Measurements from ENCODE around the gene PMF1. TPM values are rescaled to one million over a fixed set of nuclear protein-coding genes. Genes with fewer than 3 reads are reported as not detected.

Gene PMF1
- total and polyA plus RNA-seq, 2 of the 13 experiments (the other 11 are each of a cell fraction or from before 2014, with no cell fraction given) = 72.5 to 89.0 TPM

- 62% methylated on average over 5 of the region's 16 CpGs for WGBS (ENCODE audit: low lambda C conversion rate)
- H4K20me1 ChIP-seq (ENCODE audit: insufficient read depth, low read length) = no peaks in the 10 kb centered on the region
- H3K79me2 ChIP-seq (ENCODE audit: insufficient read depth, low read length) = no peaks in the 10 kb centered on the region
- in situ Hi-C loops (cut with HindIII; ENCODE audit: extremely low pct_ligation_motif_present, low pct_unique_long_range_greater_than_20kb) (no loop called here), intact Hi-C loops (cut with micrococcal nuclease; ENCODE audit: unreplicated experiment) (no loop called here)
- ATAC-seq (peak; percentile 68), FAIRE-seq (no peak), DNase-seq (ENCODE audit: low spot score) (peak; percentile 53)
- no peaks in the 10 kb centered on the region for H3K27me3 ChIP-seq (ENCODE audit: control insufficient read depth in 1 of 2, insufficient read depth in 2 of 2, low read length in 2 of 2)
- peaks cover 17 to 33% of the 10 kb centered on the region in 2 experiments; a peak in 4 of 5 replicates for H3K36me3 ChIP-seq (replicated peaks in 1 of 2; ENCODE audit: control insufficient read depth in 1 of 2, insufficient read depth in 2 of 2, low read length in 2 of 2)
- POLR2A ChIA-PET = interaction anchor here (0.6 to 2.4 kb wide), 7 partner anchors 10 to 139 kb away, joined by 3 to 9 read pairs (median 4); partner anchors contain the start of genes PMF1 and SMG5
- H3K9ac ChIP-seq (ENCODE audit: insufficient read depth, low read depth, low read length) = no peak within 1 kb of the TSS
- peak within 1 kb of the TSS; percentile 27; the same call in 1 of the 2 replicates for H3K4me2 ChIP-seq (ENCODE audit: low read depth, low read length)
- H2AFZ ChIP-seq (ENCODE audit: low read length) = no peak within 1 kb of the TSS
- no peak within 1 kb of the TSS for H3K4me3 ChIP-seq (replicated peaks in 1 of 3; ENCODE audit: insufficient read depth in 1 of 3, low read depth in 2 of 3, low read length in 3 of 3)
- H3K27ac ChIP-seq (ENCODE audit: extremely low read length, insufficient read depth, low read length) = peak within 1 kb of the TSS; percentile 58
- H3K9me3 ChIP-seq (ENCODE audit: low read length) = no peaks in the 10 kb centered on the region
- BruUV-seq (replicated peaks) = no TSS peak
- H3K4me1 ChIP-seq (ENCODE audit: insufficient read depth, low read length) = peaks cover 34% of the 10 kb centered on the region
- CTCF ChIA-PET (ENCODE audit: low intra/inter-chr PET ratio, low total read pairs) = no interaction called here
- TF ChIP-seq ZNF839 (CRISPR knock-in tag; IDR thresholded peaks at IDR 0.05; ENCODE audit: borderline replicate concordance) (no peak), SNAPC4 (CRISPR knock-in tag; IDR thresholded peaks at IDR 0.05) (0 out of 2 replicates have a peak, but pooled peaks have one; percentile 31), ZBTB49 (CRISPR knock-in tag; IDR thresholded peaks at IDR 0.05; ENCODE audit: borderline replicate concordance) (no peak), SMYD3 (CRISPR knock-in tag; IDR thresholded peaks at IDR 0.05) (no peak), NFYB (CRISPR knock-in tag; IDR thresholded peaks at IDR 0.05) (no peak), ZNF616 (CRISPR knock-in tag; IDR thresholded peaks at IDR 0.05; ENCODE audit: low read depth) (no peak), ZNF207 (IDR thresholded peaks at IDR 0.05; ENCODE audit: borderline replicate concordance) (no peak), ZNF770 (CRISPR knock-in tag; IDR thresholded peaks at IDR 0.05) (no peak), IKZF1 (IDR thresholded peaks at IDR 0.05) (no peak), NAIF1 (CRISPR knock-in tag; IDR thresholded peaks at IDR 0.05; ENCODE audit: borderline replicate concordance) (no peak), ZIK1 (CRISPR knock-in tag; IDR thresholded peaks at IDR 0.05; ENCODE audit: borderline replicate concordance, low read depth) (no peak), THAP7 (CRISPR knock-in tag; IDR thresholded peaks at IDR 0.05) (no peak), NR2F2 (IDR thresholded peaks at IDR 0.05; ENCODE audit: borderline replicate concordance, low read depth) (no peak)
Measured at GRCh38 chr1:156247460-156248322, 34.9 kb downstream of the PMF1 start, which contains the start of gene PAQR6. PAQR6 (minus strand) TSS chr1:156248056; CDS start chr1:156246731, 1,325 bp downstream.

All from HepG2 (cell line).